Measurements from ENCODE around the gene IBSP. TPM values are rescaled to one million over a fixed set of nuclear protein-coding genes. Genes with fewer than 3 reads are reported as not detected.

IBSP gene
- total RNA-seq, 1 experiment from 2014 or later, result not detected

- no peaks in the 10 kb centered on the region for H3K36me3 Mint-ChIP-seq (ENCODE audit: insufficient read depth, unreplicated experiment)
- no peaks in the 10 kb centered on the region for H3K27me3 ChIP-seq (replicated peaks; ENCODE audit: control insufficient read depth, insufficient read depth, low read length)
- H3K4me3 Mint-ChIP-seq (ENCODE audit: unreplicated experiment), result no peak overlapping the region
- H3K4me1 Mint-ChIP-seq (ENCODE audit: low read depth, unreplicated experiment), result no peaks in the 10 kb centered on the region
- no peaks in the 10 kb centered on the region for H3K9me3 Mint-ChIP-seq (ENCODE audit: unreplicated experiment)
- H3K4me1 ChIP-seq, result no peaks in the 10 kb centered on the region
- ChIA-PET CTCF (no interaction called here), POLR2A (no interaction called here)
- H3K27me3 Mint-ChIP-seq (ENCODE audit: insufficient read depth, unreplicated experiment), result peaks cover 3% of the 10 kb centered on the region
- no peak overlapping the region for H3K27ac Mint-ChIP-seq (ENCODE audit: unreplicated experiment)
- DNase-seq, result no peak
- no peaks in the 10 kb centered on the region for H3K9me3 ChIP-seq
- no peak overlapping the region for H3K4me3 ChIP-seq (ENCODE audit: low read depth, low read length)
- H3K36me3 ChIP-seq (ENCODE audit: control insufficient read depth, insufficient read depth, low read length), result no peaks in the 10 kb centered on the region
- intact Hi-C loops (cut with micrococcal nuclease; ENCODE audit: unreplicated experiment), result no loop called here
- no TSS peak for BruUV-seq (replicated peaks)
- TF ChIP-seq CTCF (IDR thresholded peaks at IDR 0.05; ENCODE audit: insufficient read depth in 1 of 2, low read depth in 1 of 2, low read length in 1 of 2, severe bottlenecking in 1 of 2, unreplicated experiment in 1 of 2), result no peak
These were observed 5.5 kb downstream of the IBSP start for GRCh38 chr4:87804871-87805270.

GRCh38 chr4:87805971-87806370 is 6.6 kb downstream of the IBSP start:
- Histone ChIP-seq H3K27me3 (replicated peaks; ENCODE audit: control insufficient read depth, insufficient read depth, low read length) (no peaks in the 10 kb centered on the region), H3K9me3 (no peaks in the 10 kb centered on the region), H3K4me1 (no peaks in the 10 kb centered on the region), H3K4me3 (ENCODE audit: low read depth, low read length) (no peak overlapping the region), H3K36me3 (ENCODE audit: control insufficient read depth, insufficient read depth, low read length) (no peaks in the 10 kb centered on the region)
- TF ChIP-seq CTCF (IDR thresholded peaks at IDR 0.05; ENCODE audit: insufficient read depth in 1 of 2, low read depth in 1 of 2, low read length in 1 of 2, severe bottlenecking in 1 of 2, unreplicated experiment in 1 of 2), result no peak
- BruUV-seq (replicated peaks), result no TSS peak
- DNase-seq, result no peak
- Mint-ChIP-seq H3K27ac (ENCODE audit: unreplicated experiment) (no peak overlapping the region), H3K4me3 (ENCODE audit: unreplicated experiment) (no peak overlapping the region), H3K4me1 (ENCODE audit: low read depth, unreplicated experiment) (no peaks in the 10 kb centered on the region), H3K27me3 (ENCODE audit: insufficient read depth, unreplicated experiment) (peaks cover 3% of the 10 kb centered on the region), H3K9me3 (ENCODE audit: unreplicated experiment) (peaks cover 3% of the 10 kb centered on the region), H3K36me3 (ENCODE audit: insufficient read depth, unreplicated experiment) (no peaks in the 10 kb centered on the region)
- intact Hi-C loops (cut with micrococcal nuclease; ENCODE audit: unreplicated experiment), result no loop called here
- POLR2A ChIA-PET, result no interaction called here
- CTCF ChIA-PET, result no interaction called here

- no peaks in the 10 kb centered on the region for H3K4me1 ChIP-seq
- H3K36me3 ChIP-seq (ENCODE audit: control insufficient read depth, insufficient read depth, low read length), result no peaks in the 10 kb centered on the region
- Mint-ChIP-seq H3K9me3 (ENCODE audit: unreplicated experiment) (peaks cover 8% of the 10 kb centered on the region), H3K27ac (ENCODE audit: unreplicated experiment) (no peak overlapping the region), H3K4me3 (ENCODE audit: unreplicated experiment) (no peak overlapping the region), H3K4me1 (ENCODE audit: low read depth, unreplicated experiment) (no peaks in the 10 kb centered on the region), H3K27me3 (ENCODE audit: insufficient read depth, unreplicated experiment) (peaks cover 7% of the 10 kb centered on the region), H3K36me3 (ENCODE audit: insufficient read depth, unreplicated experiment) (no peaks in the 10 kb centered on the region)
- no peaks in the 10 kb centered on the region for H3K9me3 ChIP-seq
- DNase-seq, result no peak
- ChIA-PET CTCF (no interaction called here), POLR2A (no interaction called here)
- H3K27me3 ChIP-seq (replicated peaks; ENCODE audit: control insufficient read depth, insufficient read depth, low read length), result no peaks in the 10 kb centered on the region
- no peak overlapping the region for H3K4me3 ChIP-seq (ENCODE audit: low read depth, low read length)
- no TSS peak for BruUV-seq (replicated peaks)
- no peak for TF ChIP-seq CTCF (IDR thresholded peaks at IDR 0.05; ENCODE audit: insufficient read depth in 1 of 2, low read depth in 1 of 2, low read length in 1 of 2, severe bottlenecking in 1 of 2, unreplicated experiment in 1 of 2)
- intact Hi-C loops (cut with micrococcal nuclease; ENCODE audit: unreplicated experiment), result no loop called here
These were observed 7.2 kb downstream of the IBSP start for GRCh38 chr4:87806520-87806919.

All from Caco-2 (cell line).